ENCODE results near the gene CCR8. TPM values are rescaled to one million over a fixed set of nuclear protein-coding genes. Genes with fewer than 3 reads are reported as not detected.
"Not testable (repeated sequence)": the region's sequence is repeated elsewhere in the genome, so short reads cannot be mapped to it uniquely, and the experiment has no call there.

CCR8 gene
- total RNA-seq, 2 experiments from 2014 or later: 1.3 to 2.1 TPM

- no peak for ATAC-seq (ENCODE audit: poor library complexity)
- intact Hi-C loops (cut with DNase I, micrococcal nuclease): no loop called here
- Mint-ChIP-seq H3K9me3 (no peaks in the 10 kb centered on the region), H3K4me3 (no peak overlapping the region), H3K36me3 (ENCODE audit: low read depth) (no peaks in the 10 kb centered on the region), H3K4me1 (ENCODE audit: low read depth) (peaks cover 36% of the 10 kb centered on the region), H3K27ac (no peak overlapping the region), H3K27me3 (no peaks in the 10 kb centered on the region)
- Histone ChIP-seq H3K4me3 (ENCODE audit: low read length) (no peak overlapping the region), H3K9me3 (ENCODE audit: control insufficient read depth in 1 of 2, insufficient read depth in 1 of 2, low read length in 2 of 2) (no peaks in the 10 kb centered on the region), H3K27me3 (ENCODE audit: control insufficient read depth in 1 of 2, insufficient read depth in 2 of 2, low read length in 2 of 2) (no peaks in the 10 kb centered on the region), H3K36me3 (ENCODE audit: insufficient read depth, low read length) (no peaks in the 10 kb centered on the region), H3K4me1 (ENCODE audit: insufficient read depth, low read length) (peaks cover 37% of the 10 kb centered on the region), H3K27ac (ENCODE audit: low read depth in 1 of 2, low read length in 2 of 2) (no peak overlapping the region)
- no peak for DNase-seq
- TF ChIP-seq, protein P1, sequence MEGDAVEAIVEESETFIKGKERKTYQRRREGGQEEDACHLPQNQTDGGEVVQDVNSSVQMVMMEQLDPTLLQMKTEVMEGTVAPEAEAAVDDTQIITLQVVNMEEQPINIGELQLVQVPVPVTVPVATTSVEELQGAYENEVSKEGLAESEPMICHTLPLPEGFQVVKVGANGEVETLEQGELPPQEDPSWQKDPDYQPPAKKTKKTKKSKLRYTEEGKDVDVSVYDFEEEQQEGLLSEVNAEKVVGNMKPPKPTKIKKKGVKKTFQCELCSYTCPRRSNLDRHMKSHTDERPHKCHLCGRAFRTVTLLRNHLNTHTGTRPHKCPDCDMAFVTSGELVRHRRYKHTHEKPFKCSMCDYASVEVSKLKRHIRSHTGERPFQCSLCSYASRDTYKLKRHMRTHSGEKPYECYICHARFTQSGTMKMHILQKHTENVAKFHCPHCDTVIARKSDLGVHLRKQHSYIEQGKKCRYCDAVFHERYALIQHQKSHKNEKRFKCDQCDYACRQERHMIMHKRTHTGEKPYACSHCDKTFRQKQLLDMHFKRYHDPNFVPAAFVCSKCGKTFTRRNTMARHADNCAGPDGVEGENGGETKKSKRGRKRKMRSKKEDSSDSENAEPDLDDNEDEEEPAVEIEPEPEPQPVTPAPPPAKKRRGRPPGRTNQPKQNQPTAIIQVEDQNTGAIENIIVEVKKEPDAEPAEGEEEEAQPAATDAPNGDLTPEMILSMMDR (IDR thresholded peaks at IDR 0.05): no peak
- POLR2A ChIA-PET: no interaction called here
- CTCF ChIA-PET: no interaction called here
Measured at GRCh38 chr3:39362812-39363211, 33.3 kb downstream of the CCR8 start.

- intact Hi-C loops (cut with DNase I, micrococcal nuclease); POLR2A ChIA-PET; H3K36me3 Mint-ChIP-seq (ENCODE audit: low read depth); H3K36me3 ChIP-seq (ENCODE audit: insufficient read depth, low read length); H3K4me1 Mint-ChIP-seq (ENCODE audit: low read depth); H3K9me3 Mint-ChIP-seq; H3K9me3 ChIP-seq (ENCODE audit: control insufficient read depth in 1 of 2, insufficient read depth in 1 of 2, low read length in 2 of 2); DNase-seq; H3K27me3 Mint-ChIP-seq; CTCF ChIA-PET; H3K27ac Mint-ChIP-seq; H3K4me3 ChIP-seq (ENCODE audit: low read length); ATAC-seq (ENCODE audit: poor library complexity); H3K4me3 Mint-ChIP-seq; H3K27me3 ChIP-seq (ENCODE audit: control insufficient read depth in 1 of 2, insufficient read depth in 2 of 2, low read length in 2 of 2); H3K27ac ChIP-seq (ENCODE audit: low read depth in 1 of 2, low read length in 2 of 2); H3K4me1 ChIP-seq (ENCODE audit: insufficient read depth, low read length): not testable (repeated sequence)
Measured at GRCh38 chr3:39370450-39370849, 40.9 kb downstream of the CCR8 start.

- no peaks in the 10 kb centered on the region for H3K36me3 Mint-ChIP-seq (ENCODE audit: low read depth)
- H3K27me3 Mint-ChIP-seq: no peaks in the 10 kb centered on the region
- peaks cover 2% of the 10 kb centered on the region for H3K9me3 Mint-ChIP-seq
- intact Hi-C loops (cut with DNase I, micrococcal nuclease): no loop called here
- no peak overlapping the region for H3K4me3 Mint-ChIP-seq
- no peaks in the 10 kb centered on the region for H3K36me3 ChIP-seq (ENCODE audit: insufficient read depth, low read length)
- ChIA-PET POLR2A (no interaction called here), CTCF (no interaction called here)
- TF ChIP-seq, protein P1 (IDR thresholded peaks at IDR 0.05): no peak
- ATAC-seq (ENCODE audit: poor library complexity) (no peak), DNase-seq (no peak)
- no peak overlapping the region for H3K27ac ChIP-seq (ENCODE audit: low read depth in 1 of 2, low read length in 2 of 2)
- H3K4me1 Mint-ChIP-seq (ENCODE audit: low read depth): no peaks in the 10 kb centered on the region
- H3K4me3 ChIP-seq (ENCODE audit: low read length): no peak overlapping the region
- no peaks in the 10 kb centered on the region for H3K9me3 ChIP-seq (ENCODE audit: control insufficient read depth in 1 of 2, insufficient read depth in 1 of 2, low read length in 2 of 2)
- no peak overlapping the region for H3K27ac Mint-ChIP-seq
- no peaks in the 10 kb centered on the region for H3K27me3 ChIP-seq (ENCODE audit: control insufficient read depth in 1 of 2, insufficient read depth in 2 of 2, low read length in 2 of 2)
- peaks cover under 1% of the 10 kb centered on the region for H3K4me1 ChIP-seq (ENCODE audit: insufficient read depth, low read length)
Measured at GRCh38 chr3:39372833-39373232, 43.3 kb downstream of the CCR8 start.

DNA sequence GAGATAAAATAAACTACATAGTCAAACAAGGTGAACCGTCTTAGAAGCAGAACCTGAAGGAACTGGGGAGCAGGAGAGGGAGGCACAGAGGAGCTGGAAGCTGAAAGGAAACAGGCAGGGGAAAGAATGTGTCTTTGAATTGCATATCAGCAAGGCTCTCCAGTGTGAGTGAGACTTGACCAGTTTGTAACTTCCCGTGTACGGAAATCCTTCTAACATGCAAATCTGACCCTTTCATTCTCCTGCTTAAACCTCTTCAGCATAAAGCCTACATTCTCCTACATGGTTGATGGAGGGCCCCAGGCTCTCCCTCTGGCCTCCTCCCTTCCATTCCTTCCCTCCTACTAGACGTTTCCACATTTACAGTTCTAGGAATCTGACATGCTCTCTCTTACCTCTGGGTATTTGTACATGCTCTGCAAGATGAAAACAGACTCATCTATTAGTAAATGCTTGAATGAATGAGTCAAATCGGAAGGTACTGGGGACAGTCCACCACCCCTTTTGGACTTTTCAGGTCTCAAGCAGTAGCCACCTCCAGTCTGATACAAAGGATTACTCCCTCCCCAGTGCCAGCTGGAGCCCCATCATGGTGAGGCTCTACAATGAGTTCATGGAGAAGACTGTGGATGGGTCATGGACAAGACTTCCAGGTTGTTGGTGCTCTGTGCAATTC, 47.6 kb downstream of the CCR8 start:
- ChIA-PET CTCF (interaction anchor here (0.7 to 1.6 kb wide), 7 partner anchors 13 to 276 kb away, joined by 3 to 12 read pairs (median 4); partner anchors contain the start of gene RPSA), POLR2A (interaction anchor here (1.1 kb wide), 1 partner anchor 30 kb away, joined by 3 read pairs; no protein-coding TSS in a partner anchor)
- H3K27ac ChIP-seq (ENCODE audit: low read depth in 1 of 2, low read length in 2 of 2): no peak overlapping the region
- H3K4me1 ChIP-seq (ENCODE audit: insufficient read depth, low read length): peaks cover 5% of the 10 kb centered on the region
- no peaks in the 10 kb centered on the region for H3K9me3 ChIP-seq (ENCODE audit: control insufficient read depth in 1 of 2, insufficient read depth in 1 of 2, low read length in 2 of 2)
- H3K9me3 Mint-ChIP-seq: no peaks in the 10 kb centered on the region
- no peaks in the 10 kb centered on the region for H3K36me3 Mint-ChIP-seq (ENCODE audit: low read depth)
- intact Hi-C loops (cut with DNase I, micrococcal nuclease): loop anchor here in 1 of 2 experiments (5.0 kb wide), 3 partner anchors 85 to 275 kb away; no protein-coding TSS in a partner anchor
- no peaks in the 10 kb centered on the region for H3K27me3 Mint-ChIP-seq
- TF ChIP-seq, protein P1 (IDR thresholded peaks at IDR 0.05): no peak
- H3K36me3 ChIP-seq (ENCODE audit: insufficient read depth, low read length): no peaks in the 10 kb centered on the region
- no peak overlapping the region for H3K27ac Mint-ChIP-seq
- no peak overlapping the region for H3K4me3 Mint-ChIP-seq
- no peaks in the 10 kb centered on the region for H3K27me3 ChIP-seq (ENCODE audit: control insufficient read depth in 1 of 2, insufficient read depth in 2 of 2, low read length in 2 of 2)
- DNase-seq: no peak
- no peak for ATAC-seq (ENCODE audit: poor library complexity)
- H3K4me1 Mint-ChIP-seq (ENCODE audit: low read depth): peaks cover 5% of the 10 kb centered on the region
- no peak overlapping the region for H3K4me3 ChIP-seq (ENCODE audit: low read length)

Data from CD4-positive, alpha-beta T cell (primary cell).